K562 (cell line): ENCODE data around the gene SLC4A9. TPM values are rescaled to one million over a fixed set of nuclear protein-coding genes. Genes with fewer than 3 reads are reported as not detected.
"Not testable (repeated sequence)": the region's sequence is repeated elsewhere in the genome, so short reads cannot be mapped to it uniquely, and the experiment has no call there.

Experiments used
- ATAC-seq: fragments of 200-7000 bp; cut with Tn5 transposase; 3 replicates; pipeline ENCODE4 v1.9.1; 2020; ENCODE audit warnings: moderate library complexity
- BruUV-seq: library from RNA; stranded (reverse); fragments of 400-500 nt; replicated peaks from 2 replicates; lab custom pipeline; 2021; lab: Mats Ljungman, UMichigan
- CTCF ChIA-PET: fragments of 300-600 bp; formaldehyde crosslinking; extraction: SDS; loops from one replicate; lab custom pipeline; 2021; ENCODE audit warnings: low intra/inter-chr PET ratio; lab: Yijun Ruan, JAX
- POLR2A ChIA-PET: fragments of 300-600, 350-650 bp; sonication (Branson Sonifier 250); formaldehyde crosslinking; extraction: SDS; loops from one replicate; lab custom pipeline; 2021; ENCODE audit warnings: antibody characterized with exemption, inconsistent platforms; lab: Yijun Ruan, JAX
- DNase-seq, 4 experiments: peaks; one replicate each; pipeline versions ENCODE4 v3.0.0 to v3.0.0-alpha.2; 2011 to 2018; ENCODE audit warnings: low spot score in 3 of 4, mixed read lengths in 3 of 4; ENCODE audit errors: extremely low read depth in 1 of 4
- FAIRE-seq: peaks from 2 replicates; lab custom pipeline; 2011; peaks lifted over from hg19 to GRCh38; lab: Jason Lieb, UNC
- H2AFZ ChIP-seq: 2 replicates; pipeline ENCODE4 v1.6.0; 2011; ENCODE audit warnings: low read depth, low read length, control low read depth, inconsistent platforms
- H3K27ac ChIP-seq: fragments of 200-600 bp; 3 replicates; pipeline ENCODE4 v1.8.0; 2011; ENCODE audit warnings: low read depth, mild to moderate bottlenecking, control low read depth, inconsistent platforms, low read length, moderate library complexity, mixed read lengths; ENCODE audit errors: extremely low read depth
- H3K27me3 ChIP-seq, 2 experiments: fragments of 300-600 bp in 1 of 2; 2 replicates in 1 of 2; 3 replicates in 1 of 2; pipeline versions ENCODE4 v1.6.0 to v1.8.0; 2011; ENCODE audit warnings: inconsistent platforms in 2 of 2, low read length in 2 of 2, mild to moderate bottlenecking in 1 of 2, mixed read lengths in 1 of 2, moderate library complexity in 1 of 2; ENCODE audit not compliant: control insufficient read depth in 2 of 2, insufficient read depth in 2 of 2
- H3K36me3 ChIP-seq: fragments of 300-600 bp; 3 replicates; pipeline ENCODE4 v1.8.0; 2011; ENCODE audit warnings: mild to moderate bottlenecking, low read length, inconsistent platforms; ENCODE audit not compliant: control insufficient read depth, insufficient read depth
- H3K4me1 ChIP-seq, 2 experiments: fragments of 200-600 bp in 1 of 2; replicated peaks in 1 of 2; 2 replicates in 1 of 2; 3 replicates in 1 of 2; pipeline versions ENCODE4 v1.5.1 to v1.8.0; 2011; ENCODE audit warnings: inconsistent platforms in 2 of 2, low read length in 2 of 2, mild to moderate bottlenecking in 1 of 2, mixed read lengths in 1 of 2, moderate library complexity in 1 of 2; ENCODE audit not compliant: control insufficient read depth in 2 of 2, insufficient read depth in 2 of 2
- H3K4me2 ChIP-seq: 2 replicates; pipeline ENCODE4 v1.6.1; 2011; ENCODE audit warnings: low read length, control low read depth, inconsistent platforms, mixed read lengths; ENCODE audit not compliant: insufficient read depth
- H3K4me3 ChIP-seq: fragments of 200-600 bp; sonication (generic), shearing (Covaris generic); 2 replicates; pipeline ENCODE4 v1.5.1; 2016; ENCODE audit warnings: control low read depth, inconsistent platforms
- H3K79me2 ChIP-seq: fragments of 200-600 bp; 3 replicates; pipeline ENCODE4 v1.8.0; 2011; ENCODE audit warnings: low read length, inconsistent platforms; ENCODE audit not compliant: control insufficient read depth, insufficient read depth
- H3K9ac ChIP-seq, 2 experiments: 2 replicates each; pipeline versions ENCODE4 v1.6.0 to v1.6.1; 2011; ENCODE audit warnings: low read depth in 2 of 2, low read length in 2 of 2, control low read depth in 1 of 2, inconsistent platforms in 1 of 2, mild to moderate bottlenecking in 1 of 2, mixed read lengths in 1 of 2; ENCODE audit not compliant: insufficient read depth in 1 of 2
- H3K9me1 ChIP-seq: one replicate; pipeline ENCODE4 v1.6.0; 2011; ENCODE audit warnings: inconsistent platforms, mild to moderate bottlenecking, low read length, moderate library complexity; ENCODE audit not compliant: control insufficient read depth, insufficient read depth
- H3K9me3 ChIP-seq: replicated peaks from 2 replicates; pipeline ENCODE4 v1.5.1; 2011; ENCODE audit warnings: low read depth, low read length, inconsistent platforms; ENCODE audit not compliant: control insufficient read depth, insufficient read depth
- H4K20me1 ChIP-seq: replicated peaks from 2 replicates; pipeline ENCODE4 v1.6.1; 2011; ENCODE audit warnings: low read length, inconsistent platforms, mixed read lengths; ENCODE audit not compliant: control insufficient read depth, insufficient read depth
- PHF21A ChIP-seq: fragments of 450-650 bp; IDR thresholded peaks from 2 replicates; pipeline ENCODE4 v1.6.1; 2017; ENCODE audit warnings: low read depth, borderline replicate concordance
- XRCC5 ChIP-seq: fragments of 200-400 bp; formaldehyde crosslinking; IDR thresholded peaks from 2 replicates; pipeline ENCODE4 v1.6.1; 2017; ENCODE audit warnings: low read depth, mild to moderate bottlenecking, low read length
- YBX1 ChIP-seq: fragments of 450-650 bp; IDR thresholded peaks from 2 replicates; pipeline ENCODE4 v1.7.1; 2016; ENCODE audit warnings: mild to moderate bottlenecking
- ZC3H8 ChIP-seq: fragments of 450-650 bp; IDR thresholded peaks from 2 replicates; pipeline ENCODE4 v1.6.1; 2017
- ZMIZ1 ChIP-seq, 2 experiments: fragments of 150-350 bp in 1 of 2; IDR thresholded peaks; 2 replicates each; pipeline ENCODE4 v1.6.1; 2012 to 2016; ENCODE audit warnings: low read depth in 2 of 2, low read length in 2 of 2, mild to moderate bottlenecking in 1 of 2, moderate library complexity in 1 of 2
- ZNF695 ChIP-seq: fragments of 450-650 bp; formaldehyde crosslinking; IDR thresholded peaks from 2 replicates; pipeline ENCODE4 v1.4.0; 2020; ENCODE audit warnings: mild to moderate bottlenecking, moderate library complexity
- WGBS: fragments of 100-300 bp; shearing (Covaris generic); methylation state at CpG from one replicate; pipeline ENCODE4 v1.1.6; 2016; ENCODE audit warnings: low coverage, mixed read lengths; ENCODE audit not compliant: insufficient coverage; ENCODE audit errors: missing lambda C conversion rate; 5-methylcytosine and 5-hydroxymethylcytosine counted together
- in situ Hi-C: fragments of 300-500 bp; cut with MboI; formaldehyde crosslinking; loops from 4 replicates; pipeline ENCODE4 v1.15.0; 2018; ENCODE audit warnings: inconsistent platforms, mixed read lengths
- intact Hi-C: fragments of 100-400 bp; cut with micrococcal nuclease; formaldehyde crosslinking; loops from 2 replicates; pipeline ENCODE4 v1.14.2; 2022
- polyA plus RNA-seq, 8 experiments: library from polyadenylated mRNA; depleted of rRNA in 4 of 8; stranded (reverse) in 5 of 8; unstranded in 3 of 8; fragments of >200 nt; fragmentation: Nextera tagmentation in 2 of 8; fragmentation: Illumina TruSeq in 1 of 8; extraction: Ambion mirVana in 2 of 8; extraction: Trizol in 1 of 8; gene quantifications; 2 replicates each; pipeline versions ENCODE4 v1.2.1 to v1.2.3, GENCODE V29; 2011 to 2014; ENCODE audit warnings: inconsistent platforms in 1 of 8, missing spikeins in 1 of 8
- total RNA-seq, 7 experiments: library from RNA; depleted of rRNA in 6 of 7; stranded (reverse); fragments of >200 nt in 6 of 7; fragmentation: Illumina TruSeq in 2 of 7; extraction: Trizol in 2 of 7; gene quantifications; 2 replicates each; pipeline versions ENCODE4 v1.2.1 to v1.2.3, GENCODE V29; 2011 to 2021; ENCODE audit warnings: low replicate concordance in 1 of 7
- TF ChIP-seq, protein P1 (sequence below): sonication (generic); IDR thresholded peaks from 2 replicates; pipeline ENCODE4 v1.6.1; 2016
- TF ChIP-seq, protein P2 (sequence below): sonication (generic); formaldehyde crosslinking; IDR thresholded peaks from 2 replicates; pipeline ENCODE4 v1.8.0; 2022; ENCODE audit warnings: missing genetic modification reagents, mild to moderate bottlenecking, borderline replicate concordance

Gene SLC4A9
- total and polyA plus RNA-seq, 9 of the 15 experiments (the other 6 are each of a cell fraction or from before 2014, with no cell fraction given), result 0.05 to 0.13 TPM; not detected in 7

GRCh38 chr5:140421375-140421774 lies 61.4 kb downstream of the SLC4A9 start:
- H4K20me1 ChIP-seq, H3K9me1 ChIP-seq, FAIRE-seq, H2AFZ ChIP-seq, in situ Hi-C loops, BruUV-seq, CTCF ChIA-PET, H3K27ac ChIP-seq, H3K36me3 ChIP-seq, intact Hi-C loops, H3K4me2 ChIP-seq, H3K27me3 ChIP-seq, H3K4me3 ChIP-seq, ATAC-seq, H3K9ac ChIP-seq, H3K9me3 ChIP-seq, DNase-seq: not testable (repeated sequence)
- POLR2A ChIA-PET, result interaction anchor here (4.1 kb wide), 1 partner anchor 20 kb away, joined by 18 read pairs; the partner anchor contains the start of gene ANKHD1
- peaks cover 98% of the 10 kb centered on the region for H3K79me2 ChIP-seq
- WGBS, result 70% methylated on average over 7 of the region's 7 CpGs
- TF ChIP-seq, protein P1, sequence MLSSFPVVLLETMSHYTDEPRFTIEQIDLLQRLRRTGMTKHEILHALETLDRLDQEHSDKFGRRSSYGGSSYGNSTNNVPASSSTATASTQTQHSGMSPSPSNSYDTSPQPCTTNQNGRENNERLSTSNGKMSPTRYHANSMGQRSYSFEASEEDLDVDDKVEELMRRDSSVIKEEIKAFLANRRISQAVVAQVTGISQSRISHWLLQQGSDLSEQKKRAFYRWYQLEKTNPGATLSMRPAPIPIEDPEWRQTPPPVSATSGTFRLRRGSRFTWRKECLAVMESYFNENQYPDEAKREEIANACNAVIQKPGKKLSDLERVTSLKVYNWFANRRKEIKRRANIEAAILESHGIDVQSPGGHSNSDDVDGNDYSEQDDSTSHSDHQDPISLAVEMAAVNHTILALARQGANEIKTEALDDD, result peak; percentile 65; the same call in 1 of the 2 replicates
- H3K4me1 ChIP-seq, result peaks cover 10 to 11% of the 10 kb centered on the region in 2 experiments; a peak in 3 of 5 replicates

GRCh38 chr5:140423609-140424008 lies 63.6 kb downstream of the SLC4A9 start:
- in situ Hi-C loops, result no loop called here
- no TSS peak for BruUV-seq
- ATAC-seq, result no peak
- TF ChIP-seq ZMIZ1 (IDR thresholded peaks at IDR 0.05; ENCODE audit: low read depth in 2 of 2, low read length in 2 of 2) (no peak), YBX1 (no peak), ZC3H8 (no peak), XRCC5 (no peak), ZNF695 (no peak), PHF21A (no peak)
- TF ChIP-seq, protein P2, sequence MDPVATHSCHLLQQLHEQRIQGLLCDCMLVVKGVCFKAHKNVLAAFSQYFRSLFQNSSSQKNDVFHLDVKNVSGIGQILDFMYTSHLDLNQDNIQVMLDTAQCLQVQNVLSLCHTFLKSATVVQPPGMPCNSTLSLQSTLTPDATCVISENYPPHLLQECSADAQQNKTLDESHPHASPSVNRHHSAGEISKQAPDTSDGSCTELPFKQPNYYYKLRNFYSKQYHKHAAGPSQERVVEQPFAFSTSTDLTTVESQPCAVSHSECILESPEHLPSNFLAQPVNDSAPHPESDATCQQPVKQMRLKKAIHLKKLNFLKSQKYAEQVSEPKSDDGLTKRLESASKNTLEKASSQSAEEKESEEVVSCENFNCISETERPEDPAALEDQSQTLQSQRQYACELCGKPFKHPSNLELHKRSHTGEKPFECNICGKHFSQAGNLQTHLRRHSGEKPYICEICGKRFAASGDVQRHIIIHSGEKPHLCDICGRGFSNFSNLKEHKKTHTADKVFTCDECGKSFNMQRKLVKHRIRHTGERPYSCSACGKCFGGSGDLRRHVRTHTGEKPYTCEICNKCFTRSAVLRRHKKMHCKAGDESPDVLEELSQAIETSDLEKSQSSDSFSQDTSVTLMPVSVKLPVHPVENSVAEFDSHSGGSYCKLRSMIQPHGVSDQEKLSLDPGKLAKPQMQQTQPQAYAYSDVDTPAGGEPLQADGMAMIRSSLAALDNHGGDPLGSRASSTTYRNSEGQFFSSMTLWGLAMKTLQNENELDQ, result no peak

More at GRCh38 chr5:140423609-140424008, 63.6 kb downstream of the SLC4A9 start:
- no peaks in the 10 kb centered on the region for H3K27me3 ChIP-seq
- H3K27ac ChIP-seq, result no peak overlapping the region
- POLR2A ChIA-PET, result interaction anchor here (2.3 kb wide), 1 partner anchor 11 kb away, joined by 6 read pairs; no protein-coding TSS in a partner anchor
- H3K4me2 ChIP-seq, result no peak overlapping the region
- intact Hi-C loops, result no loop called here
- no peak overlapping the region for H3K4me3 ChIP-seq
- 90% methylated on average over 2 of the region's 2 CpGs for WGBS
- H4K20me1 ChIP-seq, result peaks cover 4% of the 10 kb centered on the region
- H3K4me1 ChIP-seq, result peaks cover 10 to 11% of the 10 kb centered on the region in 2 experiments; a peak in 3 of 5 replicates
- H2AFZ ChIP-seq, result no peak overlapping the region
- CTCF ChIA-PET, result no interaction called here
- no peak overlapping the region for H3K9ac ChIP-seq
- H3K9me3 ChIP-seq, result no peaks in the 10 kb centered on the region
- FAIRE-seq (no peak), DNase-seq (no peak)
- no peaks in the 10 kb centered on the region for H3K9me1 ChIP-seq
- 0 out of 3 replicates have a peak, but pooled peaks cover 5% of the 10 kb centered on the region for H3K36me3 ChIP-seq
- H3K79me2 ChIP-seq, result peaks cover 80% of the 10 kb centered on the region
